ENCODE measurements around the gene EGLN3. TPM values are rescaled to one million over a fixed set of nuclear protein-coding genes. Genes with fewer than 3 reads are reported as not detected.

The EGLN3 gene
- total and polyA plus RNA-seq, 2 of the 13 experiments (the other 11 are each of a cell fraction or from before 2014, with no cell fraction given): 0.18 to 27.3 TPM

GRCh38 chr14:34000396-34000795 is 49.5 kb upstream of the EGLN3 start:
- Histone ChIP-seq H3K4me2 (ENCODE audit: low read depth, low read length) (no peak overlapping the region), H3K9me3 (ENCODE audit: low read length) (no peaks in the 10 kb centered on the region), H3K27ac (ENCODE audit: extremely low read length, insufficient read depth, low read length) (no peak overlapping the region), H3K79me2 (ENCODE audit: insufficient read depth, low read length) (no peaks in the 10 kb centered on the region), H3K4me3 (replicated peaks in 1 of 3; ENCODE audit: insufficient read depth in 1 of 3, low read depth in 2 of 3, low read length in 3 of 3) (no peak overlapping the region), H3K27me3 (ENCODE audit: control insufficient read depth in 1 of 2, insufficient read depth in 2 of 2, low read length in 2 of 2) (peaks cover 0 to 20% of the 10 kb centered on the region in 2 experiments; a peak in 1 of 5 replicates), H3K36me3 (replicated peaks in 1 of 2; ENCODE audit: control insufficient read depth in 1 of 2, insufficient read depth in 2 of 2, low read length in 2 of 2) (no peaks in the 10 kb centered on the region), H2AFZ (ENCODE audit: low read length) (no peak overlapping the region), H3K4me1 (ENCODE audit: insufficient read depth, low read length) (peaks cover 3% of the 10 kb centered on the region; the same call in 1 of the 2 replicates), H3K9ac (ENCODE audit: insufficient read depth, low read depth, low read length) (no peak overlapping the region), H4K20me1 (ENCODE audit: insufficient read depth, low read length) (no peaks in the 10 kb centered on the region)
- WGBS (ENCODE audit: low lambda C conversion rate): 69% methylated on average over 4 of the region's 4 CpGs
- no peak for DNase-seq (ENCODE audit: low spot score)
- intact Hi-C loops (cut with micrococcal nuclease; ENCODE audit: unreplicated experiment): no loop called here
- FAIRE-seq: no peak
- TF ChIP-seq, protein P1, sequence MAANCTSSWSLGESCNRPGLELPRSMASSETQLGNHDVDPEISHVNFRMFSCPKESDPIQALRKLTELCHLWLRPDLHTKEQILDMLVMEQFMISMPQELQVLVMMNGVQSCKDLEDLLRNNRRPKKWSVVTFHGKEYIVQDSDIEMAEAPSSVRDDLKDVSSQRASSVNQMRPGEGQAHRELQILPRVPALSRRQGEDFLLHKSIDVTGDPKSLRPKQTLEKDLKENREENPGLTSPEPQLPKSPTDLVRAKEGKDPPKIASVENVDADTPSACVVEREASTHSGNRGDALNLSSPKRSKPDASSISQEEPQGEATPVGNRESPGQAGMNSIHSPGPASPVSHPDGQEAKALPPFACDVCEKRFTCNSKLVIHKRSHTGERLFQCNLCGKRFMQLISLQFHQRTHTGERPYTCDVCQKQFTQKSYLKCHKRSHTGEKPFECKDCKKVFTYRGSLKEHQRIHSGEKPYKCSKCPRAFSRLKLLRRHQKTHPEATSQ (CRISPR knock-in tag; IDR thresholded peaks at IDR 0.05; ENCODE audit: borderline replicate concordance): no peak
- TF ChIP-seq FOXA3 (CRISPR knock-in tag; IDR thresholded peaks at IDR 0.05): no peak
- ChIA-PET POLR2A (no interaction called here), CTCF (ENCODE audit: low intra/inter-chr PET ratio, low total read pairs) (no interaction called here)
- in situ Hi-C loops (cut with HindIII; ENCODE audit: extremely low pct_ligation_motif_present, low pct_unique_long_range_greater_than_20kb): no loop called here
- no TSS peak for BruUV-seq (replicated peaks)
- ATAC-seq: peak; percentile 43

DNA sequence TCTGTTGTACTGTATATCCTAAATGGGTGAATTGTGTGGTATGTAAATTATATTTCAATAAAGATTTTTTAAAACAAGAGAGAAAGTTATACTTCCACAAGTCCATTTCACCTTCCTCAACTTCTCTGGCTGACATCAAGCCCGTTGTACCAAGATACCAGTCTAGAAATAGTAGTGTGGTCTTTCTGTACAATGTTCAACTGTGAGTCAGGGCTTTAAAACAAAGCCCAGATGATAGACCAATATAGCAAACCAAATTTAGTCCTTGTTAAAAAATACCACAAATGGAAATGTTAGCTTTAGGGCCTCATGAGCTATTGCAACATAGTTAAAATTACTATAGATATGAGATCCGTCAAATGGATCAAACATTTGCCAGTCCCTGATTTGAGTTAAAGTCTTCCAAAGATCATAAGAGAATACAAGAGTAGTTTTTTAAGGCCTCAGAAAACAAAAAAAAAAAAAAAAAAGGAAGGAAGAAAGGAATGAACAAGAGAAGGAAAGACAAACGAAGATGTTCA is 49.0 kb upstream of the EGLN3 start:
- in situ Hi-C loops (cut with HindIII; ENCODE audit: extremely low pct_ligation_motif_present, low pct_unique_long_range_greater_than_20kb): no loop called here
- POLR2A ChIA-PET: no interaction called here
- 11% methylated on average over 3 of the region's 3 CpGs for WGBS (ENCODE audit: low lambda C conversion rate)
- TF ChIP-seq FIP1L1 (IDR thresholded peaks at IDR 0.05; ENCODE audit: borderline replicate concordance, insufficient read depth, low read depth, low read length) (no peak), ZBTB46 (CRISPR knock-in tag; IDR thresholded peaks at IDR 0.05; ENCODE audit: borderline replicate concordance) (no peak), SMAD3 (CRISPR knock-in tag; IDR thresholded peaks at IDR 0.05) (no peak), ZNF10 (CRISPR knock-in tag; IDR thresholded peaks at IDR 0.05; ENCODE audit: borderline replicate concordance, low read depth) (no peak), PHF8 (CRISPR knock-in tag; IDR thresholded peaks at IDR 0.05) (no peak)
- TF ChIP-seq, protein P2, sequence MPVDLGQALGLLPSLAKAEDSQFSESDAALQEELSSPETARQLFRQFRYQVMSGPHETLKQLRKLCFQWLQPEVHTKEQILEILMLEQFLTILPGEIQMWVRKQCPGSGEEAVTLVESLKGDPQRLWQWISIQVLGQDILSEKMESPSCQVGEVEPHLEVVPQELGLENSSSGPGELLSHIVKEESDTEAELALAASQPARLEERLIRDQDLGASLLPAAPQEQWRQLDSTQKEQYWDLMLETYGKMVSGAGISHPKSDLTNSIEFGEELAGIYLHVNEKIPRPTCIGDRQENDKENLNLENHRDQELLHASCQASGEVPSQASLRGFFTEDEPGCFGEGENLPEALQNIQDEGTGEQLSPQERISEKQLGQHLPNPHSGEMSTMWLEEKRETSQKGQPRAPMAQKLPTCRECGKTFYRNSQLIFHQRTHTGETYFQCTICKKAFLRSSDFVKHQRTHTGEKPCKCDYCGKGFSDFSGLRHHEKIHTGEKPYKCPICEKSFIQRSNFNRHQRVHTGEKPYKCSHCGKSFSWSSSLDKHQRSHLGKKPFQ (CRISPR knock-in tag; IDR thresholded peaks at IDR 0.05; ENCODE audit: insufficient replicate concordance): no peak

More for the DNA sequence above, 49.0 kb upstream of the EGLN3 start:
- H3K9ac ChIP-seq (ENCODE audit: insufficient read depth, low read depth, low read length): no peak overlapping the region
- no TSS peak for BruUV-seq (replicated peaks)
- no peak overlapping the region for H3K4me3 ChIP-seq (replicated peaks in 1 of 3; ENCODE audit: insufficient read depth in 1 of 3, low read depth in 2 of 3, low read length in 3 of 3)
- H2AFZ ChIP-seq (ENCODE audit: low read length): no peak overlapping the region
- FAIRE-seq (no peak), ATAC-seq (no peak), DNase-seq (ENCODE audit: low spot score) (no peak)
- no peaks in the 10 kb centered on the region for H3K4me1 ChIP-seq (ENCODE audit: insufficient read depth, low read length)
- H4K20me1 ChIP-seq (ENCODE audit: insufficient read depth, low read length): no peaks in the 10 kb centered on the region
- no peaks in the 10 kb centered on the region for H3K9me3 ChIP-seq (ENCODE audit: low read length)
- peaks cover 0 to 18% of the 10 kb centered on the region in 2 experiments; a peak in 1 of 5 replicates for H3K27me3 ChIP-seq (ENCODE audit: control insufficient read depth in 1 of 2, insufficient read depth in 2 of 2, low read length in 2 of 2)
- H3K36me3 ChIP-seq (replicated peaks in 1 of 2; ENCODE audit: control insufficient read depth in 1 of 2, insufficient read depth in 2 of 2, low read length in 2 of 2): no peaks in the 10 kb centered on the region
- CTCF ChIA-PET (ENCODE audit: low intra/inter-chr PET ratio, low total read pairs): no interaction called here
- H3K4me2 ChIP-seq (ENCODE audit: low read depth, low read length): no peak overlapping the region
- no peaks in the 10 kb centered on the region for H3K79me2 ChIP-seq (ENCODE audit: insufficient read depth, low read length)
- intact Hi-C loops (cut with micrococcal nuclease; ENCODE audit: unreplicated experiment): no loop called here
- H3K27ac ChIP-seq (ENCODE audit: extremely low read length, insufficient read depth, low read length): no peak overlapping the region
